WTC11 (cell line): Measurements from ENCODE around the gene ADAM29. TPM values are rescaled to one million over a fixed set of nuclear protein-coding genes. Genes with fewer than 3 reads are reported as not detected.

Experiments used
- ATAC-seq: fragments of 200-7000 bp; cut with Tn5 transposase; 2 replicates; pipeline ENCODE4 v1.10.0; 2021; ENCODE audit warnings: mild to moderate bottlenecking, moderate library complexity
- CTCF ChIA-PET: fragments of 300-600 bp; sonication (Branson Sonifier 250); formaldehyde crosslinking; loops from one replicate; lab custom pipeline; 2021; ENCODE audit warnings: antibody characterized with exemption; lab: Charles Lee
- POLR2A ChIA-PET: fragments of 350-600 bp; sonication (Branson Sonifier 250); formaldehyde crosslinking; loops from one replicate; lab custom pipeline; 2021; ENCODE audit warnings: antibody characterized with exemption; lab: Charles Lee
- DNase-seq: peaks from one replicate; pipeline ENCODE4 v3.0.0; 2021; ENCODE audit warnings: low spot score
- H3K27ac Mint-ChIP-seq: 2 replicates; pipeline ENCODE4 v1.8.0; 2021; ENCODE audit warnings: mixed read lengths
- H3K27me3 Mint-ChIP-seq: 2 replicates; pipeline ENCODE4 v1.8.0; 2021; ENCODE audit warnings: low read depth, mild to moderate bottlenecking, moderate library complexity, mixed read lengths
- H3K36me3 Mint-ChIP-seq: 2 replicates; pipeline ENCODE4 v1.8.0; 2021; ENCODE audit warnings: mixed read lengths
- H3K4me1 Mint-ChIP-seq: 2 replicates; pipeline ENCODE4 v1.8.0; 2022; ENCODE audit warnings: mixed read lengths
- H3K4me3 Mint-ChIP-seq: 2 replicates; pipeline ENCODE4 v1.8.0; 2021; ENCODE audit warnings: mild to moderate bottlenecking, moderate library complexity, mixed read lengths
- H3K9me3 Mint-ChIP-seq: 2 replicates; pipeline ENCODE4 v1.8.0; 2021; ENCODE audit warnings: mixed read lengths
- CREM ChIP-seq: sonication (generic); formaldehyde crosslinking; IDR thresholded peaks from 2 replicates; pipeline ENCODE4 v1.8.1; 2022; ENCODE audit warnings: mild to moderate bottlenecking, missing genetic modification reagents, moderate library complexity
- E2F1 ChIP-seq: sonication (generic); formaldehyde crosslinking; IDR thresholded peaks from 2 replicates; pipeline ENCODE4 v1.8.0; 2022; ENCODE audit warnings: mild to moderate bottlenecking, missing genetic modification reagents
- E2F5 ChIP-seq: sonication (generic); formaldehyde crosslinking; IDR thresholded peaks from 2 replicates; pipeline ENCODE4 v1.8.1; 2022; ENCODE audit warnings: mild to moderate bottlenecking, moderate library complexity, missing genetic modification reagents
- ETV6 ChIP-seq: sonication (generic); formaldehyde crosslinking; IDR thresholded peaks from 2 replicates; pipeline ENCODE4 v1.8.1; 2022; ENCODE audit warnings: mild to moderate bottlenecking, missing genetic modification reagents
- FOXJ3 ChIP-seq: sonication (generic); formaldehyde crosslinking; IDR thresholded peaks from 2 replicates; pipeline ENCODE4 v1.9.0; 2021; ENCODE audit warnings: missing genetic modification reagents, mild to moderate bottlenecking, borderline replicate concordance
- FOXP4 ChIP-seq: sonication (generic); formaldehyde crosslinking; IDR thresholded peaks from 2 replicates; pipeline ENCODE4 v1.8.0; 2022; ENCODE audit warnings: mild to moderate bottlenecking, missing genetic modification reagents
- GRHL2 ChIP-seq: fragments of 250-450 bp; sonication (Bioruptor Pico); IDR thresholded peaks from 2 replicates; pipeline ENCODE4 v1.8.0; 2022; ENCODE audit warnings: mild to moderate bottlenecking, moderate library complexity; ENCODE audit not compliant: insufficient replicate concordance, severe bottlenecking
- IRF1 ChIP-seq: sonication (generic); formaldehyde crosslinking; IDR thresholded peaks from 2 replicates; pipeline ENCODE4 v1.8.0; 2023; ENCODE audit warnings: missing genetic modification reagents
- MXD4 ChIP-seq: fragments of 250-450 bp; sonication (Bioruptor Pico); IDR thresholded peaks from 2 replicates; pipeline ENCODE4 v1.8.0; 2021; ENCODE audit warnings: mild to moderate bottlenecking, moderate library complexity, borderline replicate concordance
- RELA ChIP-seq: sonication (generic); formaldehyde crosslinking; IDR thresholded peaks from 2 replicates; pipeline ENCODE4 v1.8.1; 2022; ENCODE audit warnings: missing genetic modification reagents, mild to moderate bottlenecking, borderline replicate concordance
- SMAD4 ChIP-seq: sonication (generic); formaldehyde crosslinking; IDR thresholded peaks from 2 replicates; pipeline ENCODE4 v1.8.0; 2022; ENCODE audit warnings: mild to moderate bottlenecking, missing genetic modification reagents
- SOX15 ChIP-seq: fragments of 250-450 bp; sonication (Bioruptor Pico); IDR thresholded peaks from 2 replicates; pipeline ENCODE4 v1.9.0; 2021; ENCODE audit warnings: mild to moderate bottlenecking
- STAT6 ChIP-seq: sonication (generic); formaldehyde crosslinking; conservative IDR thresholded peaks from 2 replicates; pipeline ENCODE4 v1.8.1; 2023; ENCODE audit warnings: mild to moderate bottlenecking, low read depth, missing genetic modification reagents, moderate library complexity
- TEAD1 ChIP-seq: sonication (generic); formaldehyde crosslinking; IDR thresholded peaks from 2 replicates; pipeline ENCODE4 v1.8.0; 2022; ENCODE audit warnings: mild to moderate bottlenecking, missing genetic modification reagents
- USF1 ChIP-seq: sonication (generic); formaldehyde crosslinking; IDR thresholded peaks from 2 replicates; pipeline ENCODE4 v1.8.0; 2022; ENCODE audit warnings: mild to moderate bottlenecking, missing genetic modification reagents
- ZBTB21 ChIP-seq: sonication (generic); formaldehyde crosslinking; IDR thresholded peaks from 2 replicates; pipeline ENCODE4 v1.8.1; 2023; ENCODE audit warnings: mild to moderate bottlenecking, missing genetic modification reagents, borderline replicate concordance
- ZNF121 ChIP-seq: sonication (generic); formaldehyde crosslinking; IDR thresholded peaks from 2 replicates; pipeline ENCODE4 v1.8.0; 2023; ENCODE audit warnings: missing genetic modification reagents
- ZNF219 ChIP-seq: sonication (generic); formaldehyde crosslinking; IDR thresholded peaks from 2 replicates; pipeline ENCODE4 v1.8.0; 2023; ENCODE audit warnings: missing genetic modification reagents, mild to moderate bottlenecking, borderline replicate concordance
- ZNF317 ChIP-seq: sonication (generic); formaldehyde crosslinking; IDR thresholded peaks from 2 replicates; pipeline ENCODE4 v1.8.1; 2023; ENCODE audit warnings: low read depth, mild to moderate bottlenecking, moderate library complexity, missing genetic modification reagents, borderline replicate concordance
- ZNF532 ChIP-seq: fragments of 250-450 bp; sonication (Bioruptor Pico); IDR thresholded peaks from 2 replicates; pipeline ENCODE4 v1.9.0; 2021; ENCODE audit warnings: mild to moderate bottlenecking, borderline replicate concordance
- ZNF671 ChIP-seq: fragments of 250-450 bp; sonication (Bioruptor Pico); IDR thresholded peaks from 2 replicates; pipeline ENCODE4 v1.8.0; 2021; ENCODE audit warnings: mild to moderate bottlenecking
- total RNA-seq: library from RNA; stranded (reverse); gene quantifications from 3 replicates; pipeline ENCODE4 v1.2.3, GENCODE V29; 2021

The ADAM29 gene
- total RNA-seq, 1 experiment from 2014 or later: not detected

GRCh38 chr4:174928575-174929253 is 10.6 kb downstream of the ADAM29 start (continued):
- TF ChIP-seq ZNF532 (CRISPR knock-in tag) (no peak), SMAD4 (CRISPR knock-in tag) (no peak), E2F1 (CRISPR knock-in tag) (no peak), SOX15 (CRISPR knock-in tag) (no peak), ZNF671 (CRISPR knock-in tag) (no peak), ZNF219 (CRISPR knock-in tag) (no peak), GRHL2 (CRISPR knock-in tag) (no peak), USF1 (CRISPR knock-in tag) (no peak), FOXP4 (no peak), ZNF317 (CRISPR knock-in tag) (no peak), CREM (CRISPR knock-in tag) (no peak)
- TF ChIP-seq, all 79 proteins: peak for 0

- Mint-ChIP-seq H3K4me1 (peaks cover 21% of the 10 kb centered on the region), H3K36me3 (peaks cover 3% of the 10 kb centered on the region; the same call in 1 of the 2 replicates), H3K9me3 (peaks cover 4% of the 10 kb centered on the region; the same call in 1 of the 2 replicates), H3K27ac (peak overlapping the region; percentile 13; the same call in 1 of the 2 replicates), H3K4me3 (no peak overlapping the region), H3K27me3 (no peaks in the 10 kb centered on the region)
- ChIA-PET CTCF (no interaction called here), POLR2A (no interaction called here)
- no peak for DNase-seq
- ATAC-seq: peak; percentile 60
- no peak for TF ChIP-seq ETV6 (CRISPR knock-in tag)
- no peak for TF ChIP-seq SOX15 (CRISPR knock-in tag)
- TF ChIP-seq E2F5 (CRISPR knock-in tag): no peak
- TF ChIP-seq FOXJ3 (CRISPR knock-in tag): no peak
- TF ChIP-seq MXD4 (CRISPR knock-in tag): no peak
- no peak for TF ChIP-seq STAT6 (CRISPR knock-in tag)
- no peak for TF ChIP-seq TEAD1 (CRISPR knock-in tag)
- no peak for TF ChIP-seq ZNF121
- no peak for TF ChIP-seq ZBTB21 (CRISPR knock-in tag)
- no peak for TF ChIP-seq IRF1 (CRISPR knock-in tag)
- no peak for TF ChIP-seq RELA (CRISPR knock-in tag)
Observed at GRCh38 chr4:174929346-174929745, 11.2 kb downstream of the ADAM29 start.
